ENCODE measurements around the gene LRRK2. TPM values are rescaled to one million over a fixed set of nuclear protein-coding genes. Genes with fewer than 3 reads are reported as not detected.
A peak's percentile ranks its signal among the peaks of the same experiment; 100 is the strongest.

The LRRK2 gene
- total and polyA plus RNA-seq, 10 donors = 7.7 to 106 (median 51.7) TPM

DNA sequence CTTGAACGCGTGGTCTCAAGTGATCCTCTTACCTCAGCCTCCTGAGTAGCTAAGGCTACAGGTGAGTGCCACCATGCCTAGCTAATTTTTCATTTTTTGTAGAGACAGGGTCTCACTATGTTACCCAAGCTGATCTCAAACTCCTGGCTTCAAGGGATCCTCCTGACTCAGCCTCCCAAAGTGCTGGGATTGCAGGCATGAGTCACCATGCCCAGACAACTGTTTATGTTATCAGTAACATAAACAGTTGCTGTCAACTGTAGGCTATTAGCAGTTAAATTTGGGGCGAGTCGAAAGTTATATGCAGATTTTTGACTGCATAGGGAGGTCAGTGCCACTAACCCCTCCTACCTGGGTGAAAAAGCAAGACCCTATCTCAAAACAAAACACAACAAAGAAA, 26.2 kb upstream of the LRRK2 start:
- H3K4me3 ChIP-seq = no peak overlapping the region
- 89 to 97% (median 92%) methylated on average over 4 of the region's 4 CpGs for WGBS, 5 donors
- intact Hi-C loops (cut with DNase I; ENCODE audit: low total_unique reads) = no loop called here
- H3K36me3 ChIP-seq = no peaks in the 10 kb centered on the region
- no peak overlapping the region for H3K27ac ChIP-seq
- peaks cover 0 to 47% (median 19%) of the 10 kb centered on the region in 6 donors for H3K4me1 ChIP-seq
- no peaks in the 10 kb centered on the region for H3K27me3 ChIP-seq (replicated peaks in 1 of 7)
- TF ChIP-seq, protein P1, sequence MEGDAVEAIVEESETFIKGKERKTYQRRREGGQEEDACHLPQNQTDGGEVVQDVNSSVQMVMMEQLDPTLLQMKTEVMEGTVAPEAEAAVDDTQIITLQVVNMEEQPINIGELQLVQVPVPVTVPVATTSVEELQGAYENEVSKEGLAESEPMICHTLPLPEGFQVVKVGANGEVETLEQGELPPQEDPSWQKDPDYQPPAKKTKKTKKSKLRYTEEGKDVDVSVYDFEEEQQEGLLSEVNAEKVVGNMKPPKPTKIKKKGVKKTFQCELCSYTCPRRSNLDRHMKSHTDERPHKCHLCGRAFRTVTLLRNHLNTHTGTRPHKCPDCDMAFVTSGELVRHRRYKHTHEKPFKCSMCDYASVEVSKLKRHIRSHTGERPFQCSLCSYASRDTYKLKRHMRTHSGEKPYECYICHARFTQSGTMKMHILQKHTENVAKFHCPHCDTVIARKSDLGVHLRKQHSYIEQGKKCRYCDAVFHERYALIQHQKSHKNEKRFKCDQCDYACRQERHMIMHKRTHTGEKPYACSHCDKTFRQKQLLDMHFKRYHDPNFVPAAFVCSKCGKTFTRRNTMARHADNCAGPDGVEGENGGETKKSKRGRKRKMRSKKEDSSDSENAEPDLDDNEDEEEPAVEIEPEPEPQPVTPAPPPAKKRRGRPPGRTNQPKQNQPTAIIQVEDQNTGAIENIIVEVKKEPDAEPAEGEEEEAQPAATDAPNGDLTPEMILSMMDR (IDR thresholded peaks at IDR 0.05 in 8 of 11, conservative IDR thresholded peaks at IDR 0.05 in 3 of 11) = no peak
- H3K9me3 ChIP-seq = no peaks in the 10 kb centered on the region
- DNase-seq = no peak

- DNase-seq = no peak
- intact Hi-C loops (cut with DNase I; ENCODE audit: low total_unique reads) = no loop called here
- Histone ChIP-seq H3K4me1 (peaks cover 0 to 21% (median 15%) of the 10 kb centered on the region in 6 donors), H3K27ac (peak overlapping the region in 4 of 8 donors; percentile 2 to 39 (median 24)), H3K27me3 (replicated peaks in 1 of 7) (no peaks in the 10 kb centered on the region), H3K9me3 (no peaks in the 10 kb centered on the region), H3K36me3 (no peaks in the 10 kb centered on the region), H3K4me3 (no peak overlapping the region)
- TF ChIP-seq, protein P1 (IDR thresholded peaks at IDR 0.05 in 8 of 11, conservative IDR thresholded peaks at IDR 0.05 in 3 of 11) = no peak
- WGBS, 5 donors = 13 to 22% (median 17%) methylated on average over 1 of the region's 1 CpG
Observed at GRCh38 chr12:40202095-40203059, 22.4 kb upstream of the LRRK2 start.

- Histone ChIP-seq H3K9me3 (no peaks in the 10 kb centered on the region), H3K27ac (peak overlapping the region in 2 of 8 donors; percentile 2 to 33), H3K27me3 (replicated peaks in 1 of 7) (no peaks in the 10 kb centered on the region), H3K4me3 (no peak overlapping the region), H3K4me1 (peaks cover 0 to 28% (median 17%) of the 10 kb centered on the region in 6 donors), H3K36me3 (no peaks in the 10 kb centered on the region)
- 57 to 73% (median 64%) methylated on average over 5 of the region's 5 CpGs for WGBS, 5 donors
- DNase-seq = no peak
- TF ChIP-seq, protein P1 (IDR thresholded peaks at IDR 0.05 in 8 of 11, conservative IDR thresholded peaks at IDR 0.05 in 3 of 11) = no peak
- TF ChIP-seq POLR2AphosphoS5 (IDR thresholded peaks at IDR 0.05) (no peak), POLR2A (IDR thresholded peaks at IDR 0.05) (no peak)
- intact Hi-C loops (cut with DNase I; ENCODE audit: low total_unique reads) = no loop called here
Observed at GRCh38 chr12:40203060-40203430, 21.8 kb upstream of the LRRK2 start.

DNA sequence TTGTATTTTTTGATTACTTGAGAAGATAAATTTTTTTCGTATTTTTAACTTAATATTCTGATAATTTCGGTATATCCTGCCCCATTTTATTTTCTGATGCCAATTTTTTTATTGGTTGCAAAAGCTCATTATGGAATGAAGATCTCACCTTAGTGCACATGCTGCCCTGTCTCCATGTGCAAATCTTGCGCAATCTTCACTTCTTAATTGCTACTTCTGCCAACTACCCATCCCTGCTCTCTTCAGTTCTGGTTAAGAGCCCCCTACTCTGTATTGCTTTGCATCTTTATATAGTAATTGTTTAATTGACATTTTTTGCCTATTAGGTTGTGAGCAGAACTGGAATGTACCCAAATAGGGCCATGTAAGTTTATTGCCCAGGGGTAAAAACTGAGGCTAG, 20.5 kb upstream of the LRRK2 start:
- WGBS, 5 donors = 91 to 93% (median 92%) methylated on average over 3 of the region's 3 CpGs
- DNase-seq = no peak
- intact Hi-C loops (cut with DNase I; ENCODE audit: low total_unique reads) = no loop called here
- peaks cover 7 to 41% (median 30%) of the 10 kb centered on the region in 6 donors for H3K4me1 ChIP-seq
- H3K36me3 ChIP-seq = no peaks in the 10 kb centered on the region
- no peak overlapping the region for H3K4me3 ChIP-seq
- no peaks in the 10 kb centered on the region for H3K9me3 ChIP-seq
- no peak overlapping the region for H3K27ac ChIP-seq
- TF ChIP-seq POLR2AphosphoS5 (IDR thresholded peaks at IDR 0.05) (no peak), POLR2A (IDR thresholded peaks at IDR 0.05) (no peak)
- TF ChIP-seq, protein P1 (IDR thresholded peaks at IDR 0.05 in 8 of 11, conservative IDR thresholded peaks at IDR 0.05 in 3 of 11) = no peak
- H3K27me3 ChIP-seq (replicated peaks in 1 of 7) = no peaks in the 10 kb centered on the region

All from spleen (tissue), 11 donors.